SK-N-SH treated with all-trans-retinoic acid at 6 μM for 48 hours (cell line): ENCODE results near the gene LIN9.

Source experiments
- ATAC-seq: fragments of 200-7000 bp; cut with Tn5 transposase; 3 replicates; pipeline ENCODE4 v1.9.1; 2020; ENCODE audit warnings: mild to moderate bottlenecking, moderate library complexity
- ARNTL ChIP-seq: fragments of 450-650 bp; formaldehyde crosslinking; IDR thresholded peaks from 2 replicates; pipeline ENCODE4 v1.5.0; 2020; ENCODE audit warnings: low read depth, mild to moderate bottlenecking, moderate library complexity, borderline replicate concordance
- BACH2 ChIP-seq: fragments of 250-450 bp; sonication (Bioruptor Pico); IDR thresholded peaks from 2 replicates; pipeline ENCODE4 v1.9.0; 2021; ENCODE audit warnings: mild to moderate bottlenecking, borderline replicate concordance
- CREB5 ChIP-seq: fragments of 250-450 bp; sonication (Bioruptor Pico); IDR thresholded peaks from 2 replicates; pipeline ENCODE4 v1.5.1; 2020; ENCODE audit warnings: low read depth, mild to moderate bottlenecking, moderate library complexity
- CSDC2 ChIP-seq: fragments of 250-450 bp; sonication (Bioruptor Pico); IDR thresholded peaks from 2 replicates; pipeline ENCODE4 v1.5.0; 2020; ENCODE audit warnings: mild to moderate bottlenecking, moderate library complexity
- ESRRG ChIP-seq: fragments of 250-450 bp; sonication (Bioruptor Pico); IDR thresholded peaks from 2 replicates; pipeline ENCODE4 v1.6.1; 2021; ENCODE audit warnings: mild to moderate bottlenecking
- GLIS3 ChIP-seq: fragments of 250-450 bp; sonication (Bioruptor Pico); IDR thresholded peaks from 2 replicates; pipeline ENCODE4 v1.5.0; 2020; ENCODE audit warnings: mild to moderate bottlenecking, moderate library complexity
- ISL1 ChIP-seq: fragments of 250-450 bp; sonication (Bioruptor Pico); IDR thresholded peaks from 2 replicates; pipeline ENCODE4 v2.1.2; 2022; ENCODE audit warnings: mild to moderate bottlenecking, moderate library complexity
- PATZ1 ChIP-seq: fragments of 250-450 bp; sonication (Bioruptor Pico); IDR thresholded peaks from 2 replicates; pipeline ENCODE4 v1.8.0; 2020; ENCODE audit warnings: mild to moderate bottlenecking, moderate library complexity, borderline replicate concordance
- PPARA ChIP-seq: fragments of 250-450 bp; sonication (Bioruptor Pico); IDR thresholded peaks from 2 replicates; pipeline ENCODE4 v1.5.0; 2020; ENCODE audit warnings: mild to moderate bottlenecking, borderline replicate concordance
- RARB ChIP-seq: fragments of 250-450 bp; sonication (Bioruptor Pico); IDR thresholded peaks from 2 replicates; pipeline ENCODE4 v1.8.0; 2021; ENCODE audit warnings: mild to moderate bottlenecking, moderate library complexity
- SNAI2 ChIP-seq: fragments of 250-450 bp; sonication (Bioruptor Pico); IDR thresholded peaks from 2 replicates; pipeline ENCODE4 v1.5.0; 2020; ENCODE audit warnings: mild to moderate bottlenecking, moderate library complexity
- TCF4 ChIP-seq: fragments of 250-450 bp; sonication (Bioruptor Pico); IDR thresholded peaks from 2 replicates; pipeline ENCODE4 v1.8.0; 2021; ENCODE audit warnings: mild to moderate bottlenecking, moderate library complexity, borderline replicate concordance
- TOX ChIP-seq: fragments of 250-450 bp; sonication (Bioruptor Pico); IDR thresholded peaks from 2 replicates; pipeline ENCODE4 v1.8.0; 2021; ENCODE audit warnings: mild to moderate bottlenecking, moderate library complexity, borderline replicate concordance
- ZC3H10 ChIP-seq: fragments of 250-450 bp; sonication (Bioruptor Pico); IDR thresholded peaks from 2 replicates; pipeline ENCODE4 v1.5.1; 2021; ENCODE audit warnings: mild to moderate bottlenecking, moderate library complexity
- ZFP3 ChIP-seq: fragments of 250-450 bp; sonication (Bioruptor Pico); IDR thresholded peaks from 2 replicates; pipeline ENCODE4 v1.5.0; 2020; ENCODE audit warnings: mild to moderate bottlenecking, moderate library complexity
- ZFP30 ChIP-seq: fragments of 450-650 bp; formaldehyde crosslinking; IDR thresholded peaks from 2 replicates; pipeline ENCODE4 v1.5.0; 2022; ENCODE audit warnings: mild to moderate bottlenecking, moderate library complexity
- ZNF565 ChIP-seq: fragments of 450-650 bp; formaldehyde crosslinking; conservative IDR thresholded peaks from 2 replicates; pipeline ENCODE4 v1.5.0; 2020; ENCODE audit warnings: low read depth, mild to moderate bottlenecking, moderate library complexity
- ZNF70 ChIP-seq: fragments of 450-650 bp; formaldehyde crosslinking; IDR thresholded peaks from 2 replicates; pipeline ENCODE4 v1.5.0; 2020; ENCODE audit warnings: mild to moderate bottlenecking, moderate library complexity
- ZNF8 ChIP-seq: fragments of 450-650 bp; formaldehyde crosslinking; IDR thresholded peaks from 2 replicates; pipeline ENCODE4 v1.5.0; 2020; ENCODE audit warnings: mild to moderate bottlenecking, moderate library complexity
- TF ChIP-seq, protein P1 (sequence below): fragments of 250-450 bp; sonication (Bioruptor Pico); IDR thresholded peaks from 2 replicates; pipeline ENCODE4 v1.5.1; 2021; ENCODE audit warnings: mild to moderate bottlenecking, moderate library complexity
- TF ChIP-seq, protein P2 (sequence below): fragments of 250-450 bp; sonication (Bioruptor Pico); IDR thresholded peaks from 2 replicates; pipeline ENCODE4 v1.8.0; 2021; ENCODE audit warnings: low read depth, mild to moderate bottlenecking, moderate library complexity, borderline replicate concordance
- TF ChIP-seq, protein P3 (sequence below): fragments of 250-450 bp; sonication (Bioruptor Pico); IDR thresholded peaks from 2 replicates; pipeline ENCODE4 v1.5.0; 2020; ENCODE audit warnings: mild to moderate bottlenecking, moderate library complexity

LIN9 gene

DNA sequence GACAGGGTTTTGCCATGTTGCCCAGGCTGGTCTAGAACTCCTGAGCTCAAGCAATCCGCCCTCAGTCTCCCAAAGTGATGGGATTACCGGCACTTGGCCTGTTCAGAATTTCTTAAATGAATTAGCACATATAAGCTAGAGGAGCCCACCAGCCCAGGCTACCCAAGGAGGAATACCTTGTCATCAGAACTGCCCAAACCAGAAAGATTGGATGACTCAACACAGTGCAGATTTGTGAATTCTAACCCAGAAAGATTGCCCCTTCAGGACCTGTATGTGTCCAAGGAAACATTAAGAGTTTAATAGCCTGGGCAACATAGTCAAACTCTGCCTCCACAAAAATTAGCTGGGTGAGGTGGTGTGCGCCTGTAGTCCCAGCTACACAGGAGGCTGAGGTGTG, 14.0 kb upstream of the LIN9 start (continued):
- TF ChIP-seq PPARA (CRISPR knock-in tag) = no peak
- no peak for TF ChIP-seq TOX
- TF ChIP-seq ISL1 (CRISPR knock-in tag) = no peak
- no peak for TF ChIP-seq GLIS3
- no peak for TF ChIP-seq BACH2 (CRISPR knock-in tag)
- TF ChIP-seq RARB (CRISPR knock-in tag) = no peak
- no peak for TF ChIP-seq ESRRG (CRISPR knock-in tag)
- no peak for TF ChIP-seq ZC3H10
- TF ChIP-seq TCF4 (CRISPR knock-in tag) = no peak

DNA sequence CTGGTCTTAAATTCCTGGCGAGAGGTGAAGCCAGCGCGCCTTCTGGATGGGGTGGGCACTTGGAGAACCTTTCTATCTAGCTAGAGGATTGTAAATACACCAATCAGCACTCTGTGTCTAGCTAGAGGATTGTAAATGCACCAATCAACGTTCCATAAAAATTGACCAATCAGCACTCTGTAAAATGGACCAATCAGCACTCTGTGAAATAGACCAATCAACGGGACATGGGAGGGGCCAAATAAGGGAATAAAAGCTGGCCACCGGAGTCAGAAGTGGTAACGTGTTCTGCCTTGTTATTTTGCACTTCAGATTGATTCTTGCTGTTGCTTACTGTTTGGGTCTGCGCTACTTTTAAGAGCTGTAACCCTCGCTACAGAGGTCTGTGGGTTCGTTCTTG, 12.0 kb upstream of the LIN9 start:
- TF ChIP-seq PATZ1 (CRISPR knock-in tag) = no peak
- TF ChIP-seq ESRRG (CRISPR knock-in tag) = no peak
- no peak for TF ChIP-seq TOX
- no peak for TF ChIP-seq CSDC2 (CRISPR knock-in tag)
- TF ChIP-seq, protein P1, sequence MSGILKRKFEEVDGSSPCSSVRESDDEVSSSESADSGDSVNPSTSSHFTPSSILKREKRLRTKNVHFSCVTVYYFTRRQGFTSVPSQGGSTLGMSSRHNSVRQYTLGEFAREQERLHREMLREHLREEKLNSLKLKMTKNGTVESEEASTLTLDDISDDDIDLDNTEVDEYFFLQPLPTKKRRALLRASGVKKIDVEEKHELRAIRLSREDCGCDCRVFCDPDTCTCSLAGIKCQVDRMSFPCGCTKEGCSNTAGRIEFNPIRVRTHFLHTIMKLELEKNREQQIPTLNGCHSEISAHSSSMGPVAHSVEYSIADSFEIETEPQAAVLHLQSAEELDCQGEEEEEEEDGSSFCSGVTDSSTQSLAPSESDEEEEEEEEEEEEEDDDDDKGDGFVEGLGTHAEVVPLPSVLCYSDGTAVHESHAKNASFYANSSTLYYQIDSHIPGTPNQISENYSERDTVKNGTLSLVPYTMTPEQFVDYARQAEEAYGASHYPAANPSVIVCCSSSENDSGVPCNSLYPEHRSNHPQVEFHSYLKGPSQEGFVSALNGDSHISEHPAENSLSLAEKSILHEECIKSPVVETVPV = no peak
- no peak for TF ChIP-seq ZNF8
- TF ChIP-seq, protein P2, sequence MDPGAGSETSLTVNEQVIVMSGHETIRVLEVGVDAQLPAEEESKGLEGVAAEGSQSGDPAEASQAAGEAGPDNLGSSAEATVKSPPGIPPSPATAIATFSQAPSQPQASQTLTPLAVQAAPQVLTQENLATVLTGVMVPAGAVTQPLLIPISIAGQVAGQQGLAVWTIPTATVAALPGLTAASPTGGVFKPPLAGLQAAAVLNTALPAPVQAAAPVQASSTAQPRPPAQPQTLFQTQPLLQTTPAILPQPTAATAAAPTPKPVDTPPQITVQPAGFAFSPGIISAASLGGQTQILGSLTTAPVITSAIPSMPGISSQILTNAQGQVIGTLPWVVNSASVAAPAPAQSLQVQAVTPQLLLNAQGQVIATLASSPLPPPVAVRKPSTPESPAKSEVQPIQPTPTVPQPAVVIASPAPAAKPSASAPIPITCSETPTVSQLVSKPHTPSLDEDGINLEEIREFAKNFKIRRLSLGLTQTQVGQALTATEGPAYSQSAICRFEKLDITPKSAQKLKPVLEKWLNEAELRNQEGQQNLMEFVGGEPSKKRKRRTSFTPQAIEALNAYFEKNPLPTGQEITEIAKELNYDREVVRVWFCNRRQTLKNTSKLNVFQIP (CRISPR knock-in tag) = no peak
- TF ChIP-seq RARB (CRISPR knock-in tag) = no peak
- TF ChIP-seq ZC3H10 = no peak
- TF ChIP-seq TCF4 (CRISPR knock-in tag) = no peak
- no peak for TF ChIP-seq BACH2 (CRISPR knock-in tag)
- TF ChIP-seq ZNF70 (CRISPR knock-in tag) = no peak
- TF ChIP-seq GLIS3 = no peak
- no peak for TF ChIP-seq ZNF565 (CRISPR knock-in tag)
- TF ChIP-seq SNAI2 (CRISPR knock-in tag) = no peak
- TF ChIP-seq ZFP30 (CRISPR knock-in tag) = no peak
- TF ChIP-seq ARNTL (CRISPR knock-in tag) = no peak
- no peak for TF ChIP-seq ZFP3 (CRISPR knock-in tag)
- no peak for TF ChIP-seq CREB5 (CRISPR knock-in tag)
- TF ChIP-seq, protein P3, sequence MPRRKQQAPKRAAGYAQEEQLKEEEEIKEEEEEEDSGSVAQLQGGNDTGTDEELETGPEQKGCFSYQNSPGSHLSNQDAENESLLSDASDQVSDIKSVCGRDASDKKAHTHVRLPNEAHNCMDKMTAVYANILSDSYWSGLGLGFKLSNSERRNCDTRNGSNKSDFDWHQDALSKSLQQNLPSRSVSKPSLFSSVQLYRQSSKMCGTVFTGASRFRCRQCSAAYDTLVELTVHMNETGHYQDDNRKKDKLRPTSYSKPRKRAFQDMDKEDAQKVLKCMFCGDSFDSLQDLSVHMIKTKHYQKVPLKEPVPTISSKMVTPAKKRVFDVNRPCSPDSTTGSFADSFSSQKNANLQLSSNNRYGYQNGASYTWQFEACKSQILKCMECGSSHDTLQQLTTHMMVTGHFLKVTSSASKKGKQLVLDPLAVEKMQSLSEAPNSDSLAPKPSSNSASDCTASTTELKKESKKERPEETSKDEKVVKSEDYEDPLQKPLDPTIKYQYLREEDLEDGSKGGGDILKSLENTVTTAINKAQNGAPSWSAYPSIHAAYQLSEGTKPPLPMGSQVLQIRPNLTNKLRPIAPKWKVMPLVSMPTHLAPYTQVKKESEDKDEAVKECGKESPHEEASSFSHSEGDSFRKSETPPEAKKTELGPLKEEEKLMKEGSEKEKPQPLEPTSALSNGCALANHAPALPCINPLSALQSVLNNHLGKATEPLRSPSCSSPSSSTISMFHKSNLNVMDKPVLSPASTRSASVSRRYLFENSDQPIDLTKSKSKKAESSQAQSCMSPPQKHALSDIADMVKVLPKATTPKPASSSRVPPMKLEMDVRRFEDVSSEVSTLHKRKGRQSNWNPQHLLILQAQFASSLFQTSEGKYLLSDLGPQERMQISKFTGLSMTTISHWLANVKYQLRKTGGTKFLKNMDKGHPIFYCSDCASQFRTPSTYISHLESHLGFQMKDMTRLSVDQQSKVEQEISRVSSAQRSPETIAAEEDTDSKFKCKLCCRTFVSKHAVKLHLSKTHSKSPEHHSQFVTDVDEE = no peak
- ATAC-seq = no peak

DNA sequence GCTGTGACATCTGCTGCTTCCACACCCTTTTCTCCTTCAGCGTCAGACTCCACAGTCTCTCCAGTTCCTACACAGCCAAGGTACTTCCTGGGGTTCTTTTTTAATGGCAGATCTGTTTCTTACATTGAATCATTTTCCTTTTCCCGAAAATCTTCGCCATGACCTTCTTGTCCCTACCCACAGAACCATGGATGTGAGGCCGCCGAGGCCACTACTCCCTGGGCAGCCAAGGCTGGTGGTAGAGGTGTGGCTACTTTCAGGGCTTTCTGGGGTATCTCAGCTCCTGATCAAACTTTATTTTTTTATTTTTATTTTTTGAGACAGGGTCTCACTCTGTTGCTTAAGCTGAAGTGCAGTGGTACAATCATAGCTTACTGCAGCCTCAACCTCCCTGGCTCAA, 9.5 kb upstream of the LIN9 start:
- ATAC-seq = no peak
- TF ChIP-seq RARB (CRISPR knock-in tag) (no peak), BACH2 (CRISPR knock-in tag) (no peak), ISL1 (CRISPR knock-in tag) (no peak), PATZ1 (CRISPR knock-in tag) (no peak), TOX (no peak), ESRRG (CRISPR knock-in tag) (no peak), ZFP3 (CRISPR knock-in tag) (no peak), ARNTL (CRISPR knock-in tag) (no peak)
- TF ChIP-seq, protein P1 = no peak
- TF ChIP-seq, protein P2 (CRISPR knock-in tag) = no peak
